Astrocyte of the cerebellum (primary cell): ENCODE results near the gene ETF1.

Experiments used
- DNase-seq: peaks from one replicate; pipeline ENCODE4 v3.0.0-alpha.2; 2011; ENCODE audit warnings: low read depth
- H3K4me3 ChIP-seq: 2 replicates; pipeline ENCODE4 v1.5.1; 2011; ENCODE audit warnings: mild to moderate bottlenecking, low read depth, low read length, moderate library complexity
- in situ Hi-C: cut with HindIII; loops from 2 replicates; pipeline ENCODE4 v1.10.0; 2017; ENCODE audit warnings: low sequenced_read_pairs
- TF ChIP-seq, protein P1 (sequence below): IDR thresholded peaks from 2 replicates; pipeline ENCODE4 v1.5.1; 2012; ENCODE audit warnings: low read length, low read depth, moderate library complexity, mild to moderate bottlenecking; ENCODE audit errors: missing control alignments

ETF1 gene

GRCh38 chr5:138533973-138534941, 8.8 kb downstream of the ETF1 start:
- in situ Hi-C loops: no loop called here
- DNase-seq: no peak
- no peak overlapping the region for H3K4me3 ChIP-seq
- TF ChIP-seq, protein P1, sequence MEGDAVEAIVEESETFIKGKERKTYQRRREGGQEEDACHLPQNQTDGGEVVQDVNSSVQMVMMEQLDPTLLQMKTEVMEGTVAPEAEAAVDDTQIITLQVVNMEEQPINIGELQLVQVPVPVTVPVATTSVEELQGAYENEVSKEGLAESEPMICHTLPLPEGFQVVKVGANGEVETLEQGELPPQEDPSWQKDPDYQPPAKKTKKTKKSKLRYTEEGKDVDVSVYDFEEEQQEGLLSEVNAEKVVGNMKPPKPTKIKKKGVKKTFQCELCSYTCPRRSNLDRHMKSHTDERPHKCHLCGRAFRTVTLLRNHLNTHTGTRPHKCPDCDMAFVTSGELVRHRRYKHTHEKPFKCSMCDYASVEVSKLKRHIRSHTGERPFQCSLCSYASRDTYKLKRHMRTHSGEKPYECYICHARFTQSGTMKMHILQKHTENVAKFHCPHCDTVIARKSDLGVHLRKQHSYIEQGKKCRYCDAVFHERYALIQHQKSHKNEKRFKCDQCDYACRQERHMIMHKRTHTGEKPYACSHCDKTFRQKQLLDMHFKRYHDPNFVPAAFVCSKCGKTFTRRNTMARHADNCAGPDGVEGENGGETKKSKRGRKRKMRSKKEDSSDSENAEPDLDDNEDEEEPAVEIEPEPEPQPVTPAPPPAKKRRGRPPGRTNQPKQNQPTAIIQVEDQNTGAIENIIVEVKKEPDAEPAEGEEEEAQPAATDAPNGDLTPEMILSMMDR: no peak

DNA sequence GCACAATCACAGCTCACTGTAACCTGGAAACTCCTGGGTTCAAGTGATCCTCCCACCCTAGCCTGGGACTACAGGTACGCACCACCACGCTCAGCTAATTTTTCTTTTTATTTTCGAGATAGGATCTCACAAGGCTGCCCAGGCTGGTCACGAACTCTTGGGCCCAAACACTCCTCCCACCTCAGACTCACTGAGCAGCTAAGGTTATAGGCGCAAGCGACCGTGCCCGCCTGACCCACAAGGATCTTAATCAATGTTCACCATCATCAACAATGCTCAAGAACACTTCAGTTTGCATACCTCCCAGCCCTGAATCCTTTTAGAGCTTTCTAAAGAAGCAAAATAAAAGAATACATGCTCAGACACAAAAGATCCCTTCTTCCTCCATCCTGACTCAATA, 13.2 kb downstream of the ETF1 start:
- in situ Hi-C loops: no loop called here
- no peak for DNase-seq
- TF ChIP-seq, protein P1: no peak
- no peak overlapping the region for H3K4me3 ChIP-seq

DNA sequence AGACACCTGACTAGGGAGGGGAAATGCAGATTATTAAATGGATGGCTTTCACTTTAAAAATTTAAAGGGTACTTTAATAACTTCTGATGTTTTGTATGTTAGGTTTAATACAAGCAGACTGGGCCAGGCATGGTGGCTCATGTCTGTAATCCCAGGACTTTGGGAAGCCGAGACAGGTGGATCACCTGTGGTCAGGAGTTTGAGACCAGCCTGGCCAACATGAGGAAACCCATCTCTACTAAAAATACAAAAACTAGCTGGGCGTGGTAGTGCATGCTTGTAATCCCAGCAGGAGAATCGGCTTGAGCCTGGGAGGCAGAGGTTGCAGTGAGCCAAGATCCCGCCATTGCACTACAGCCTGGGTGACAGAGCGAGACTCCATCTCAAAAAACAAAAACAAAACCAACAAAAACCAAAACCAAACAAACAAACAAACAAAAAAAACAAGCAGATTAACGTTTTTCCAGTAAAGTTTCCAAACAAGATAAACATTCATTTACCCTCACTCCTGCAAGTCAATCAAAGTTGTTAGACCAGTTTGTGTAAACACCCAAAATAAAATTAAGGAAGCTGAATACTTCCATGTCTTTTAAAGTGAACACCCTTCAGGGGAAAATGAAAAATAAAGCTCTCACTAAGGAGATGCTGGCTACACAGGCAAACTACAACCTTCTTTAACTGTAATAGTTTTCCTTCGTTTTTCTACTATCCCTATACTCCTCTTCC, 14.1 kb downstream of the ETF1 start:
- no peak overlapping the region for H3K4me3 ChIP-seq
- DNase-seq: no peak
- TF ChIP-seq, protein P1: no peak
- in situ Hi-C loops: no loop called here

DNA sequence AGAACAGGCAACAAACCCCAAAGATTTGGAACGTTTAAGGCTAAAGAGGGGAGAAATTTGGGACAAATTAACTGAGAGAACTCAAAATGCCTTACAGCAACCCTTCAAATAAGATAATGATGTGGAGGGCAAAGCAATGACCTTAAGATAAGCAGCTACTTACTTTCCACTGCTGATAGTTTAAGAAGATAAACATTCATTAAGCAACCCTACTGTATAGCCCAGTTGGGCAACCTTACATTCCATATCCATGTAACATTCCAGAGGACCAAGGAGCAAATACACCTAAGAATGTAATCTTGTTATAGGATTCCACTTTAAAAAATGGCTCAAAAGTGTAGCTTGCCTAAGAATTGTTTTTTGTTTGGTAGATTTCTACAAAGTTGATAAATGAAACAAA, 14.8 kb downstream of the ETF1 start:
- H3K4me3 ChIP-seq: no peak overlapping the region
- in situ Hi-C loops: no loop called here
- no peak for DNase-seq
- TF ChIP-seq, protein P1: no peak

DNA sequence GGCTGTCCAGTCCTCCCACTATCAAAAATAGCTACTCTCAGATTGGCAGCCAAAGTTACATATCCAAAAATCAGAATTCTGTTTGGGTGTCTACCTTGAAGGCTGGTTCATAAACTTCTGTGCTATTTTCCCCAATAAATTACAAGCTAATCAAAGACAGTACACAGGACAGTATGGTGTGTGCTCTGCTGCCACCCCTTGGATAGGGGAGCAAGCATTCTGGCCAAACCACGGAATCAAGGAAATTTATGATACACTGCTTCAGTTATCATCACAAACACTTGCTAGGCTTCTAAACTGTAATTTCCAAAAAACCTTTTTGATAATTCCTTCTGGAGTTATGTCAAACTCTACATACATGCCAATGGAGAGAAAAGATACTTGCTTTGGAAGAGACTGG, 15.9 kb downstream of the ETF1 start:
- no peak for DNase-seq
- no peak overlapping the region for H3K4me3 ChIP-seq
- TF ChIP-seq, protein P1: no peak
- in situ Hi-C loops: no loop called here

DNA sequence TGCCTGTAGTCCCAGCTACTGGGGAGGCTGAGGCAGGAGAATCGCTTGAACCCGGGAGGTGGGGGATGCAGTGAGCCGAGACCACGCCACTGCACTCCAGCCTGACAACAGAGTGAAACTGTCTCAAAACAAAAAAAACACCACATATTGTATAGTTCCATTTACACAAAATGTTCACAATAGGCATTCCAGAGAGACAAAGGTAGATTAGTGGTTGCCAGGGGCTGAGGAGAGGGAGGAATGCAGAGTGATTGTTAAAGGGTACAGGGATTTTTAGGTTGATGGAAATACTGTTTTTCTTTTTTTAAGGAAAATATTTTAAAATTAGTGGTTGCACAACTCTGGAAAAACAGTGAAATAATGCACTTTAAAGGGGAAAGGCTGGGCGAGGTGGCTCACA, 19.6 kb downstream of the ETF1 start:
- TF ChIP-seq, protein P1: no peak
- in situ Hi-C loops: no loop called here
- no peak for DNase-seq

More for the DNA sequence above, 19.6 kb downstream of the ETF1 start:
- H3K4me3 ChIP-seq: no peak overlapping the region
